IPS-18a (cell line): ENCODE results near the gene PPM1L.

Source experiments
- H3K27ac ChIP-seq: one replicate; pipeline ENCODE4 v1.5.1; 2013; ENCODE audit warnings: low read length
- H3K27me3 ChIP-seq: one replicate; pipeline ENCODE4 v1.6.1; 2013; ENCODE audit warnings: mild to moderate bottlenecking, low read length; ENCODE audit not compliant: control insufficient read depth, insufficient read depth
- H3K36me3 ChIP-seq: one replicate; pipeline ENCODE4 v1.6.1; 2013; ENCODE audit warnings: low read depth, low read length; ENCODE audit not compliant: control insufficient read depth
- H3K4me1 ChIP-seq: one replicate; pipeline ENCODE4 v1.6.1; 2013; ENCODE audit warnings: low read depth, low read length; ENCODE audit not compliant: control insufficient read depth
- H3K4me3 ChIP-seq: one replicate; pipeline ENCODE4 v1.5.1; 2013; ENCODE audit warnings: low read length
- H3K9ac ChIP-seq: one replicate; pipeline ENCODE4 v1.6.1; 2013; ENCODE audit warnings: mild to moderate bottlenecking, low read length, moderate library complexity
- H3K9me3 ChIP-seq: one replicate; pipeline ENCODE4 v1.6.1; 2013; ENCODE audit warnings: low read depth, low read length; ENCODE audit not compliant: control insufficient read depth

The PPM1L gene

DNA sequence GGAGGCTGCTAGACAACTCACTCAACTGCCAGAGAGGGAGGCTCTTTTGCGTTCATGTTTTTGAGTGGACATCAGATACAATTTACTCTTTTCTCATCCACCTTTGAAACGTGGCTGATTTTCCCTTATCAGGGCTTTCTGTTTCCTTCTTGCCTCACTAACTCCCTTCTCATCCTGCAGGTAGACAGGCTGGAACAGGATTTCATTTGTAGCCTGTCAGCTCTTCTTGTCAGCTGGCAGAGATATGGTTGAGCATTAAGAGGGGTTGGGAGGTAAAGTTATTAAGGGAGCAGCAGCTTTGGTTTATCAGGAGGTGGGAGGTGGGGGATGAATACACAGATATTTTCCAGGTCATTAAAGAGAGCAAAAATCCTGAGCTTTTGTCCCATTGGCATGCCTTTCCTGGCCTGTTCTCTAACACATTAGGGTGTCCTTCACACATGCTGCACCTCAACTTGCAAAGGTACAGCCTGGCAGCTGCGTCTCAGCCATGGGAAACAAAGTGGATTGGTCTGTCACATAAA, 73.5 kb downstream of the PPM1L start:
- Histone ChIP-seq H3K4me3 (no peak overlapping the region), H3K36me3 (no peaks in the 10 kb centered on the region), H3K27me3 (no peaks in the 10 kb centered on the region), H3K27ac (no peak overlapping the region), H3K9ac (no peak overlapping the region), H3K4me1 (no peaks in the 10 kb centered on the region), H3K9me3 (no peaks in the 10 kb centered on the region)

GRCh38 chr3:160830796-160831195, 74.8 kb downstream of the PPM1L start:
- Histone ChIP-seq H3K27me3 (no peaks in the 10 kb centered on the region), H3K4me1 (no peaks in the 10 kb centered on the region), H3K36me3 (no peaks in the 10 kb centered on the region), H3K27ac (no peak overlapping the region), H3K9me3 (no peaks in the 10 kb centered on the region), H3K9ac (no peak overlapping the region), H3K4me3 (no peak overlapping the region)

DNA sequence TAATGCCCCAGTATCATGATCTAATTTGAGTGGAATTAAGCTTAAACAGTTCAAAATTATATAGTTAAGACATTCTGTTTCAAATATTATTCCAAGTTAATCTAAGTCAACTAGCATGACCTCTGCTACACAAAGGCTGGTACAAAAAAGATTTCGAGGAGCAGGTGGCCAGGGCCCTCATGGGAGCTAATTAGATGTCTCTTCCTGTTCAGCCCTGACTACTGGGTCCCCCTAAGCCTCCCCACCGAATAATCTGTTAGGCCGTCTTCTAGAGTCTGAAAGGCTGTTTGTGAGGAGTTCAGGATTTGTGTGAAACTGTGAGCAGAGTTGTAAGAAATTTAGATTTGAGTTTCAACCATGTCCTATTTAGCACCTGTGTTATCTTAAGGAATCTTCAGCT, 75.4 kb downstream of the PPM1L start:
- H3K9me3 ChIP-seq: no peaks in the 10 kb centered on the region
- no peak overlapping the region for H3K4me3 ChIP-seq
- H3K4me1 ChIP-seq: no peaks in the 10 kb centered on the region
- H3K27me3 ChIP-seq: no peaks in the 10 kb centered on the region
- H3K9ac ChIP-seq: no peak overlapping the region
- no peaks in the 10 kb centered on the region for H3K36me3 ChIP-seq
- no peak overlapping the region for H3K27ac ChIP-seq

DNA sequence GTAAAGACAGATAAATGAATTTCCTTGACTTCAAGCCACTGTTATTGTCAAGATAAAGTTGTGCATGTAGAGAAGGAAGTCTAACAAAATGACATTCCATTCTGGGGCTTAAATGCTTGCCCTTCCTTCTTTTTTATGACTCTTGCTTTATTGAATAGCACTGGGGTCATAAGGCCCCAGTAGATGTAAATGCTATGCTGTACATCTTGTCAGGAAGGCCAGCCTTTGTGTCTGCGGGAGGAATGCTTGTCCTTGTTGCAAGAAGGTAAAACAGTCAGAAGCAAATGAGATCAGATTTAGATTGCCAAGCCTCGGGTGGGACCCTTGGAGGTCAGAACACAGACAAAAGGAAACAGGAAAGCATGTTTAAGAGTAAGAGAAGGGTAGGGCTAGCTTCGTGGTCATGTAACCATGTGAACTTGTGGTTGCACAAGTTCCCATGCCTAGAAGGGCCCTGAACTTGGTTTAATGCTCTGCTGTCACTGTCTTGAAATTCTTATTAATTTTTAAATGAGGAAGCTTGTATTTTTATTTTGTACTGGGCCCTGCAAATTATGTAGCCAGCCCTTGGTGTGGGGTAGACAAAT, 81.5 kb downstream of the PPM1L start:
- Histone ChIP-seq H3K9ac (no peak overlapping the region), H3K27ac (no peak overlapping the region), H3K4me1 (no peaks in the 10 kb centered on the region), H3K36me3 (no peaks in the 10 kb centered on the region), H3K4me3 (no peak overlapping the region), H3K9me3 (no peaks in the 10 kb centered on the region), H3K27me3 (no peaks in the 10 kb centered on the region)

GRCh38 chr3:160840590-160840989, 84.6 kb downstream of the PPM1L start:
- Histone ChIP-seq H3K36me3 (no peaks in the 10 kb centered on the region), H3K4me1 (no peaks in the 10 kb centered on the region), H3K27ac (no peak overlapping the region), H3K9me3 (no peaks in the 10 kb centered on the region), H3K4me3 (no peak overlapping the region), H3K27me3 (no peaks in the 10 kb centered on the region), H3K9ac (no peak overlapping the region)

DNA sequence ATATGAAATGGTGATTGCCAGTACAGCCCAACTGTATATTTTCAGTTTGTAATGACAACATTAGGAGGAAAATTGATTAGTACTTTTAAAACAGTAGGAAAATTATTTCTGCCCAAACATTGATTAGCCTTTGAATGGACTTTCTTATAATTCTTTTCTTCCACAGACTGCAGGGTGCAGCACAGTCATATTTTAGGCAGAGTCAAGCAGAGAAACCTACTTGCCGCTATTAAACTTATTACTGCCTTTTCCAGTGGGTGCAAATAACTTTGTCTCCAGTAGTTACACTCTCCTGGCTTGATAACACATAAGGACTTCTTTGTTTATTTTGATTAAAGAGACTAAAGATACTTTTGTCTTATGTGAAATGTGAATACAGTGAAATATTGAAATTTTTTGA, 85.4 kb downstream of the PPM1L start:
- no peaks in the 10 kb centered on the region for H3K36me3 ChIP-seq
- H3K27me3 ChIP-seq: no peaks in the 10 kb centered on the region
- H3K4me3 ChIP-seq: no peak overlapping the region
- no peaks in the 10 kb centered on the region for H3K4me1 ChIP-seq
- H3K9me3 ChIP-seq: no peaks in the 10 kb centered on the region
- H3K9ac ChIP-seq: no peak overlapping the region
- H3K27ac ChIP-seq: no peak overlapping the region

- no peaks in the 10 kb centered on the region for H3K9me3 ChIP-seq
- H3K4me3 ChIP-seq: no peak overlapping the region
- H3K27me3 ChIP-seq: no peaks in the 10 kb centered on the region
- H3K4me1 ChIP-seq: no peaks in the 10 kb centered on the region
- H3K9ac ChIP-seq: no peak overlapping the region
- no peaks in the 10 kb centered on the region for H3K36me3 ChIP-seq
- H3K27ac ChIP-seq: no peak overlapping the region
Measured at GRCh38 chr3:160842021-160843005, 86.3 kb downstream of the PPM1L start.

DNA sequence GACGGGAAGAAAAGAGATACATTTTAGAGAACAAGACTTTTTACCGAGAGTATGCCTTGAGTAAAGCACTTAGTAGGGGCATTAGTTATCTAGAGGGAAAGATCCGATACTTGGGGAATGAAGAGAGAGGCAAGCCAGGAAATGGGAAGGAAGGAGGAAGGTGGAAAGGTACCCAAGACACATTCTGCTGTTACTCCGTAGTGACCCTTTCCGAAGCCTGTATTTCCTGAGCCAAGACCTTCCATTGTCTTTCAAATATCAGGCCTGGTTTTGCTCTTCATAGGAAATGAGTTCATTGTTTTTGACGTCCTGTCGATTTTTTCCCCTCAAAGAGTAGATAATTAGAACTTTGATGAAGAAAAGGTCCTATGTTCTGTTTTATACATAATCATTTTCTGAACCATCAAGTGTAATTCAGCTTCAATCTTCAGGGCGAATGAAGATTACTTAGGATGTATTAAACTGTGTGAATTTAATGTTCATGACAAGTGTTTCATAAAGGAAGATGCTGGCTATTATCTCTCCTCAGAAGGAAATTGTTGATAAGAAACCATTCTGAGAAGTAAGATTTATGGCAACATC, 95.7 kb downstream of the PPM1L start:
- H3K4me1 ChIP-seq: peaks cover 11% of the 10 kb centered on the region
- H3K4me3 ChIP-seq: no peak overlapping the region
- H3K27ac ChIP-seq: no peak overlapping the region
- H3K9me3 ChIP-seq: no peaks in the 10 kb centered on the region
- H3K36me3 ChIP-seq: no peaks in the 10 kb centered on the region
- no peak overlapping the region for H3K9ac ChIP-seq
- no peaks in the 10 kb centered on the region for H3K27me3 ChIP-seq

- Histone ChIP-seq H3K4me3 (no peak overlapping the region), H3K36me3 (no peaks in the 10 kb centered on the region), H3K4me1 (peaks cover 11% of the 10 kb centered on the region), H3K9me3 (no peaks in the 10 kb centered on the region), H3K27ac (no peak overlapping the region), H3K9ac (no peak overlapping the region), H3K27me3 (no peaks in the 10 kb centered on the region)
Measured at GRCh38 chr3:160852856-160853255, 96.8 kb downstream of the PPM1L start.

DNA sequence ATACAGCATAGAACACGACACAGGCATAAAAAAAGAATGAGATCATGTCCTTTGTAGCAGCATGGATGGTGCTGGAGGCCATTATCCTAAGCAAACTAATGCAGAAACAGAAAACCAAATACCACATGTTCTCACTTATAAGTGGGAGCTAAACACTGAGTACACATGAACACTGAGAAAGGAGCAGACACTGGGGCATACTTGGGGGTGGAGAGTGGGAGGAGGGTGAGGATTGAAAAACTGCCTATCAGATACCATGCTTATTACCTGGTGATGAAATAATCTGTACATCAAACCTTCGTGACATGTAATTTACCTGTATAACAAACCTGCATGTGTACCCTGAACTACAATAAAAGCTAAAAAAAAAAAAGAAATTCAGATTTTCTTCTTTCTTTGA, 100.4 kb downstream of the PPM1L start:
- H3K9ac ChIP-seq: no peak overlapping the region
- no peak overlapping the region for H3K27ac ChIP-seq
- no peak overlapping the region for H3K4me3 ChIP-seq
- no peaks in the 10 kb centered on the region for H3K9me3 ChIP-seq
- no peaks in the 10 kb centered on the region for H3K27me3 ChIP-seq
- peaks cover 9% of the 10 kb centered on the region for H3K4me1 ChIP-seq
- no peaks in the 10 kb centered on the region for H3K36me3 ChIP-seq

- H3K27ac ChIP-seq: no peak overlapping the region
- no peaks in the 10 kb centered on the region for H3K4me1 ChIP-seq
- no peaks in the 10 kb centered on the region for H3K9me3 ChIP-seq
- no peaks in the 10 kb centered on the region for H3K27me3 ChIP-seq
- no peak overlapping the region for H3K4me3 ChIP-seq
- H3K9ac ChIP-seq: no peak overlapping the region
- no peaks in the 10 kb centered on the region for H3K36me3 ChIP-seq
Measured at GRCh38 chr3:160857476-160858119, 101.6 kb downstream of the PPM1L start.
